ENCODE results near the gene WDR81.

WDR81 gene

GRCh38 chr17:1783834-1784611 lies 59.5 kb downstream of the WDR81 start:
- TF ChIP-seq, protein P1, sequence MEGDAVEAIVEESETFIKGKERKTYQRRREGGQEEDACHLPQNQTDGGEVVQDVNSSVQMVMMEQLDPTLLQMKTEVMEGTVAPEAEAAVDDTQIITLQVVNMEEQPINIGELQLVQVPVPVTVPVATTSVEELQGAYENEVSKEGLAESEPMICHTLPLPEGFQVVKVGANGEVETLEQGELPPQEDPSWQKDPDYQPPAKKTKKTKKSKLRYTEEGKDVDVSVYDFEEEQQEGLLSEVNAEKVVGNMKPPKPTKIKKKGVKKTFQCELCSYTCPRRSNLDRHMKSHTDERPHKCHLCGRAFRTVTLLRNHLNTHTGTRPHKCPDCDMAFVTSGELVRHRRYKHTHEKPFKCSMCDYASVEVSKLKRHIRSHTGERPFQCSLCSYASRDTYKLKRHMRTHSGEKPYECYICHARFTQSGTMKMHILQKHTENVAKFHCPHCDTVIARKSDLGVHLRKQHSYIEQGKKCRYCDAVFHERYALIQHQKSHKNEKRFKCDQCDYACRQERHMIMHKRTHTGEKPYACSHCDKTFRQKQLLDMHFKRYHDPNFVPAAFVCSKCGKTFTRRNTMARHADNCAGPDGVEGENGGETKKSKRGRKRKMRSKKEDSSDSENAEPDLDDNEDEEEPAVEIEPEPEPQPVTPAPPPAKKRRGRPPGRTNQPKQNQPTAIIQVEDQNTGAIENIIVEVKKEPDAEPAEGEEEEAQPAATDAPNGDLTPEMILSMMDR (IDR thresholded peaks at IDR 0.05; ENCODE audit: low read depth, low read length) = peak; percentile 78
- peak; percentile 95 for DNase-seq (ENCODE audit: extremely low read depth, low read depth)

- TF ChIP-seq, protein P1 (IDR thresholded peaks at IDR 0.05; ENCODE audit: low read depth, low read length) = no peak
- DNase-seq (ENCODE audit: extremely low read depth, low read depth) = no peak
Measured at GRCh38 chr17:1785930-1786329, 61.4 kb downstream of the WDR81 start.

- TF ChIP-seq, protein P1 (IDR thresholded peaks at IDR 0.05; ENCODE audit: low read depth, low read length) = no peak
- DNase-seq (ENCODE audit: extremely low read depth, low read depth) = no peak
Measured at GRCh38 chr17:1786708-1787107, 62.2 kb downstream of the WDR81 start.

DNA sequence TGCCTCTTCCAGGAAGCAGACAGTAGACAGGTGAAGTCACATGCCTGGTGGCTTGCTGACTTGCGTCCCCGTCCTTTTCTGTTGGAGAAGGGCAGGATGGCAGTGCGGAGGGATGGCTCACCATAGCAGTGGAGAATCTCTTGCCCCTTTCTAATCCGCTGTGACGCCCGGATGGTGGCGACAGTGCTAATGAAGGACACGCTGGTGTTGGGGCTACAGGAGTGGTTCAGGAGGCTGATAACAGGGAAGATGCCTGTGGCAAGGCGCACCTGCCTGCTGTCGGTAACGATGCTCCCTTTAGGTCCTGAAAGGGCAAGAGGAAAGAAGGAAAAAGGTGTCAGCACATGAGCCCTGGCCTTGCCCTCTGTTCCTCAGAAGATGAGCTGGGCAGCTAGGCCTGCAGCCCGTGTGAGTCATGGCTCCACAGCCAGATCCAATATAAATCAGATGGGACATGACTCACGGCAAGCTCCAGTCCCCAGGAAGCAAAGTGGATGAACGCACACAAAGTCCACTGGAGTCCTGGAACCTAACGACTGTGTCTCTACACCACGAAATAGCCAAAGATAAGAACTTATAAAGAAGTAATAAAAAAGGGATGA lies 62.9 kb downstream of the WDR81 start:
- DNase-seq (ENCODE audit: extremely low read depth, low read depth) = peak; percentile 68
- TF ChIP-seq, protein P1 (IDR thresholded peaks at IDR 0.05; ENCODE audit: low read depth, low read length) = no peak

All from AG09319 (cell line).